Measurements from ENCODE around the gene SH3RF3. TPM values are rescaled to one million over a fixed set of nuclear protein-coding genes. Genes with fewer than 3 reads are reported as not detected.

SH3RF3 gene
- total and polyA plus RNA-seq, 9 of the 15 experiments (the other 6 are each of a cell fraction or from before 2014, with no cell fraction given): 0.02 TPM; not detected in 8

- DNase-seq (ENCODE audit: extremely low read depth in 1 of 4, low spot score in 3 of 4): no peak
- TF ChIP-seq NR4A1 (CRISPR knock-in tag; IDR thresholded peaks at IDR 0.05): no peak
- no peak for TF ChIP-seq NR4A1 (tag; IDR thresholded peaks at IDR 0.05)
- TF ChIP-seq HDAC2 (IDR thresholded peaks at IDR 0.05): no peak
- no peak for TF ChIP-seq KAT2B (IDR thresholded peaks at IDR 0.05; ENCODE audit: low read depth, low read length)
- TF ChIP-seq FOXK1 (CRISPR knock-in tag; IDR thresholded peaks at IDR 0.05; ENCODE audit: borderline replicate concordance): no peak
- no peak for TF ChIP-seq FOXM1 (IDR thresholded peaks at IDR 0.05; ENCODE audit: low read depth)
- TF ChIP-seq FOXM1 (CRISPR knock-in tag; IDR thresholded peaks at IDR 0.05; ENCODE audit: low read depth): no peak
- no peak for TF ChIP-seq RBM14 (IDR thresholded peaks at IDR 0.05; ENCODE audit: borderline replicate concordance, insufficient read depth, low read depth, low read length)
- TF ChIP-seq THAP7 (CRISPR knock-in tag; IDR thresholded peaks at IDR 0.05): no peak
- no peak for TF ChIP-seq MTA3 (IDR thresholded peaks at IDR 0.05; ENCODE audit: borderline replicate concordance)
- TF ChIP-seq TRIM25 (IDR thresholded peaks at IDR 0.05; ENCODE audit: borderline replicate concordance): no peak
- TF ChIP-seq ZNF143 (CRISPR knock-in tag; IDR thresholded peaks at IDR 0.05): no peak
- TF ChIP-seq ZNF639 (CRISPR knock-in tag; conservative IDR thresholded peaks at IDR 0.05 in 1 of 2, IDR thresholded peaks at IDR 0.05 in 1 of 2): no peak
- Histone ChIP-seq H3K27ac (ENCODE audit: extremely low read depth, low read depth, low read length) (no peak overlapping the region), H3K79me2 (ENCODE audit: control insufficient read depth, insufficient read depth, low read length) (no peaks in the 10 kb centered on the region), H2AFZ (ENCODE audit: low read depth, low read length) (no peak overlapping the region), H3K36me3 (ENCODE audit: control insufficient read depth, insufficient read depth, low read length) (no peaks in the 10 kb centered on the region), H3K9ac (ENCODE audit: insufficient read depth in 1 of 2, low read depth in 2 of 2, low read length in 2 of 2) (no peak overlapping the region), H3K9me1 (ENCODE audit: control insufficient read depth, insufficient read depth, low read length) (no peaks in the 10 kb centered on the region), H3K27me3 (ENCODE audit: control insufficient read depth in 2 of 2, insufficient read depth in 2 of 2, low read length in 2 of 2) (peaks cover 13 to 52% of the 10 kb centered on the region in 2 experiments), H3K9me3 (replicated peaks; ENCODE audit: control insufficient read depth, insufficient read depth, low read depth, low read length) (no peaks in the 10 kb centered on the region), H3K4me2 (ENCODE audit: insufficient read depth, low read length) (no peak overlapping the region), H3K4me3 (no peak overlapping the region), H3K4me1 (replicated peaks in 1 of 2; ENCODE audit: control insufficient read depth in 2 of 2, insufficient read depth in 2 of 2, low read length in 2 of 2) (no peaks in the 10 kb centered on the region), H4K20me1 (replicated peaks; ENCODE audit: control insufficient read depth, insufficient read depth, low read length) (peaks cover 9% of the 10 kb centered on the region; the same call in 1 of the 2 replicates)
- intact Hi-C loops (cut with micrococcal nuclease): no loop called here
- no peak for FAIRE-seq
- 0% methylated on average over 4 of the region's 4 CpGs for WGBS (ENCODE audit: insufficient coverage, low coverage, missing lambda C conversion rate)
- CTCF ChIA-PET (ENCODE audit: low intra/inter-chr PET ratio): no interaction called here
- in situ Hi-C loops (cut with MboI): no loop called here
- ATAC-seq: no peak
- POLR2A ChIA-PET: interaction anchor here (0.8 kb wide), 1 partner anchor 13 kb away, joined by 3 read pairs; no protein-coding TSS in a partner anchor
- no TSS peak for BruUV-seq (replicated peaks)
These were observed 253.9 kb downstream of the SH3RF3 start for GRCh38 chr2:109382951-109383350.
